Measurements from ENCODE around the gene RNF175.
"Not testable (repeated sequence)": the region's sequence is repeated elsewhere in the genome, so short reads cannot be mapped to it uniquely, and the experiment has no call there.

RNF175 gene

DNA sequence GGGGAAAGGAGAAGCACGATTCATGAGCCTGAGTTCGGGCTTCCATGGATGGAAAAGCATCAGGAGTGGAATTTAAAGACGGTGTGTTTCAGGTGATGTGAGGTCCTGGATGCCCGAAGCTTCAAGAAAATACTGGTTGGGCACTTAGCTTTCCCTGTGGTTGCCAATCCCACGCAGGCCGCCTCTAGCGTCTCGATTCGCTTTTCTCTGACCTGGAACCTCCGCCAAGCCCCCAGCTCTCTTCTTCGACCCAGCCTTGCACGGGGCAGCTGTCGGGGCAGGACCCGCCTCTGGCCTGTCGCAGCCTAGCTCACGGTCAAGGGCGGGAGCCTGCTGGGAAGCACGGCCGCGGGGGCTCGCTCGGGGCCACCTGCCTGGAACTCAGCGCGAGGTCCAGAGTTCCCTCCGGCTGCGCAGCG is 76.1 kb downstream of the RNF175 start:
- no peak for DNase-seq (ENCODE audit: low read depth, low spot score)

DNA sequence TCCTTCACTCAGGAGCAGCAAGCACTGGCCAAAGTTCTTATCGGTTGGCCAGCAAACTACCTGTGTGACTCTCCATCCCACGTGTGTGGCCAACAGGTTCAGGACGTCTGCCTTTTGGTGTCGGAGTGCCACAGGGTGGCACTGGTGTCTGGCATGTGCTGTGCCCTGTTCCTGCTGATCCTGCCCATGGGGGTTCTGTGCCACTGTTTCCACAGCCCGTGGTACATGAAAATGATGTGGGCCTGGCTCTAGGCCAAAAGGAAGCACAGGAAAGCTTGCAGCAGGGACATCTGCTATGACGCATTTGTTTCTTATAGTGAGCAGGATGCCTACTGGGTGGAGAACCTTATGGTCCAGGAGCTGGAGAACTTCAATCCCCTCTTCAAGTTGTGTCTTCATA is 80.3 kb downstream of the RNF175 start:
- DNase-seq (ENCODE audit: low read depth, low spot score): no peak

DNA sequence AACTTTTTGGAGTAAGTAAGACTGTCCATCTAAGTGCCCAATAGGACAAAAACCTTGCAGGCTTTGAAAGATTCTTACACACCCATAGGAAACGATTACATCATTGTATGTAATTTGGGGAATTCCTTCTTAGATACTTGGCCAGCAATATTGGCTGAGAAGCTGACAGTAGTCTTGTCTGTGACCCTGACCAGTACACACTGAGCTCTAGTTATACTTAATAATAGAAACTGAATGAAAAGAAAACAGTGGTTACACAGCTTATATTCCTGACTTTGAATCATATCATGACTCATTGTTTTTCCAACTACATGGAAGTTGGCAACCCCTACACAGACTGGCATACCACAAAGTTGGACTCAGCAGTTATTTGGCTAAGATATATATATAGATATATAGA is 82.8 kb downstream of the RNF175 start:
- DNase-seq (ENCODE audit: low read depth, low spot score): no peak

DNA sequence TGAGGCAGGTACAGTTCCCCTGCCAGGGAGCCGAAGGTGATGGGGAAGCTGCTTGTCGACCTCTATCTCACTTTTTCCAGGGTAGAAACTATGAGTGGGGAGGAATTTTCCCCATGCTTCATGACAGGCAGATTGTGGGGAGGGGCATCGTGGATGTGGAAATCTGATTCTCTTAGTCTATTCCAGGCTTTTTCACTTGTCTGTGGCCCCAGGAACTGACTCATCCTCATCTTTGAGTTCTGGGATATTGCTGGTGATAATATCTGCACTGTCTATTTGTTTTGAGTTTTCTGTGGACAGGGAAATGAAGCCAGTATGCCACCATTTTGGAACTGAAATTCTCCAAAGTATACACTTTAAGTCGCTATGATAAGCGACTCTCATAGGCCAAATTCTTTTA is 83.3 kb downstream of the RNF175 start:
- no peak for DNase-seq (ENCODE audit: low read depth, low spot score)

DNA sequence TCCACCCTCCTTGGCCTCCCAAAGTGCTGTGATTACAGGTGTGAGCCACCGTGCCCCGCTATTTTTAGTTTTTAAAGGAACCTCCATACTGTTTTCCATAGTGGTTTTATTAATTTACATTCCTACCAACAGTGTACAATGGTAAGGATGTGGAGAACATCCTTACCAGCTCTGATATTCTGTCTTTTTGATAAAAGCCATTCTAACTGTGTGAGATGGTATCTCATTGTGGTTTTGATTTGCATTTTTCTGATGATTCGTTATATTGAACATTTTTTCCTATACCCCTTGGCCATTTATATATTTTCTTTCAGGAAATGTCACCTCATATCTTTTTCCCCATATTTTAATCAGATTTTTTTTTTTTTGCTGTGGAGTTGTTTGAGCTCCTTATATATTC is 90.0 kb downstream of the RNF175 start:
- no peak for DNase-seq (ENCODE audit: low read depth, low spot score)

DNA sequence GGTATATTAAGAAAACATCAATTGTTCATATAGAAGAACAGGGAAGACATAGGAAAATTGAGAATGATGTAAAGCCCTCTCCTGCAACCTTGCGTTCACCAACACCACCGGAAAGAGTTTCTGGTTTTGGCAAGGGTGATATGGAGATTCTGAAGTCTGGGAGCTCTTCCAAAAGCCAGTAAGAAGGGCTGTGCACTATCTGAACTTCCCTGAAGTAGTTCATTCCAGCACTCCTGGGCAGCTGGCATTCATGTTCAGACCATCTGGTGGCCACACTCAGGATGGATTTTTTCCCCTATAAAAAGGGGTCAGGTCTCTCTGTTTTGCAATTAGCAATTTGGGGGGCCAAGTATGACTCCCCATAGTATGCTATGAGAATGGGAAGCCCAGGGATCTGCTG is 91.2 kb downstream of the RNF175 start:
- DNase-seq (ENCODE audit: low read depth, low spot score): no peak

DNA sequence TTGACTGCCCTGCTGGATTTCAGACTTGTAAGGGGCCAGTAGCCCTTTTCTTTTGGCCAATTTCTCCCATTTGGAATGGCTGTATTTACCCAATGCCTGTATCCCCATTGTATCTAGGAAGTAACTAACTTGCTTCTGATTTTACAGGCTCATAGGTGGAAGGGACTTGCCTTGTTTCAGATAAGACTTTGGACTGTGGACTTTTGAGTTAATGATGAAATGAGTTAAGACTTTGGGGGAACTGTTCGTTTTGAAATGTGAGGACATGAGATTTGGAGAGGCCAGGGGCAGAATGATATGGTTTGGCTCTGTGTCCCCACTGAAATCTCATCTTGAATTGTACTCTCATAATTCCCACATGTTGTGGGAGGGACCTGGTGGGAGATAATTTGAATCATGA is 93.3 kb downstream of the RNF175 start:
- not testable (repeated sequence) for DNase-seq (ENCODE audit: low read depth, low spot score)

DNA sequence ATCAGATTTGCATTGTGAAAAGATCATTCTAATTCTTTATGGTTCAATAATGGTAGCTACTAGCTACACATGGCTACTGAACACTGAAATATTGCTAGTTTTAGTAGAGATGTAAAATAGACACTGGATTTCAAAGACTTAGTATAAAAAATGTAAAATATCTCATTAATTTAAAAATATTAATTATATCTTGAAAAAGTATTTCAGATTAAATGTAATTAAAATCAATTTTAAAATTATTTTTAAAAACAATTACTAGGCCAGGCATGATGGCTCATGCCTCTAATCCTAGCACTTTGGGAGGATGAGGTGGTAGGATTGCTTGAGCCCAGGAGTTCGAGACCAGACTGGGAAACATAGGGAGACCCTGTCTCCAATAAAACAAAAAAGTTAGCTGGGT is 96.2 kb downstream of the RNF175 start:
- no peak for DNase-seq (ENCODE audit: low read depth, low spot score)

DNA sequence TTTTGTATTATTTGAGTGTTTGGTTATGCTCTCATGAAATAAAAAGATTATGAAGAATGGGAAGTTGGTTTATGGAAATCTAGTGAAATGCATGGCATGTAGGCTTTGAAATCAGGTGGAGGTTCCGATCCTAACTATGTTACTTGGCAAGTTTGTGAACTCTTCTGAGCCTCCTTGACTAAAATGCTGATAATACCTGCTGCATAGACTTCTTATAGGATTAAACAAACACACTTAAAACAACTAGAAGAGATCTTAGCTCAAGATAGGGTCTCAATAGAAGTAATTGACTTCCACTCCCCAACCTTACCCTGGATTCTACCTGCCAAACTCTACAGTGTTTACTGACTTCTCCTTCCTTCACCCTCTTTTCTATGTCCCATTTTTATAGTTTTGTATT is 97.9 kb downstream of the RNF175 start:
- DNase-seq (ENCODE audit: low read depth, low spot score): no peak

DNA sequence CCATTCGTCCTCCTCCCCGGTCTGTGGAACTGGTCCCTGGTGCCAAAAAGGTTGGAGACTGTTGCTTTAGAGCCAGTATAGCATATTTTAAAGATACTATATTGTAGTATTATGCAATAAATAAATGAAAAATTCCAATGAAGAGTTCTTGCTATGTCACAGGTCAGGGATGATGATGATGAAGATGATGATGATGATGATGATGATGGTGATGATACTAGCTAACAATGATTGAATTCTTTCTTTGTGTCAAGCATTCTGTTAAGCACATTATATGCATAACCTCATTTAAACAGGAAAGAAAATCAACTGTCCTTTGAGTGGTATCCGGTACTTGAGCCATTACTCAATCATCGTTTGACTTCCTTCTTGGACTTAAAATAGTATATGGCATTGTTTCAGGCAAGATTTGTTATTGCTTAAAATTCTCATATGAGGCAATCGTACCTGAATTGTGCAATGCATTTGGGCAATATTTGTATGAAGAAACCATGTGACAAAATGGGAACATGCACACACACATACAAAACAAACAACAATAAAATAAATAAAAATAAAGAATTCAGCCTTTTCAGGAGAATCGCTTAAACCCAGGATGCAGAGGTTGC is 98.5 kb downstream of the RNF175 start:
- no peak for DNase-seq (ENCODE audit: low read depth, low spot score)

All from activated naive CD8-positive, alpha-beta T cell treated with anti-CD3 and anti-CD28 coated beads, Interleukin-2, amount 50 U/mL, for 16 hours (primary cell).